KOPT-K1 (cell line): Measurements from ENCODE around the gene CHKB.
"Not testable (repeated sequence)": the region's sequence is repeated elsewhere in the genome, so short reads cannot be mapped to it uniquely, and the experiment has no call there.

Experiments
- H3K27ac ChIP-seq: fragments of 200-600 bp; sonication (generic); 2 replicates; pipeline ENCODE4 v1.5.1; 2016; ENCODE audit warnings: antibody characterized with exemption, mild to moderate bottlenecking, low read depth, low read length; ENCODE audit not compliant: poor library complexity, severe bottlenecking
- H3K36me3 ChIP-seq: fragments of 200-600 bp; sonication (generic); 2 replicates; pipeline ENCODE4 v1.5.1; 2017; ENCODE audit warnings: antibody characterized with exemption, mild to moderate bottlenecking, low read length, moderate library complexity; ENCODE audit not compliant: insufficient read depth
- H3K9me3 ChIP-seq: fragments of 200-600 bp; sonication (generic); 2 replicates; pipeline ENCODE4 v1.5.1; 2017; ENCODE audit warnings: antibody characterized with exemption, low read length, mild to moderate bottlenecking; ENCODE audit not compliant: insufficient read depth, poor library complexity, severe bottlenecking

The CHKB gene

GRCh38 chr22:50620593-50621355 is 38.1 kb upstream of the CHKB start:
- no peaks in the 10 kb centered on the region for H3K9me3 ChIP-seq
- peak overlapping the region; percentile 44 for H3K27ac ChIP-seq
- H3K36me3 ChIP-seq, result no peaks in the 10 kb centered on the region

- H3K9me3 ChIP-seq, H3K27ac ChIP-seq, H3K36me3 ChIP-seq: not testable (repeated sequence)
Measured at GRCh38 chr22:50614296-50614695, 31.6 kb upstream of the CHKB start.

GRCh38 chr22:50613291-50613981 is 30.8 kb upstream of the CHKB start:
- Histone ChIP-seq H3K9me3 (no peaks in the 10 kb centered on the region), H3K36me3 (no peaks in the 10 kb centered on the region), H3K27ac (no peak overlapping the region)

- Histone ChIP-seq H3K27ac (no peak overlapping the region), H3K36me3 (no peaks in the 10 kb centered on the region)
Measured at GRCh38 chr22:50612528-50613221, 30.0 kb upstream of the CHKB start.

GRCh38 chr22:50612168-50612527 is 29.5 kb upstream of the CHKB start:
- no peaks in the 10 kb centered on the region for H3K36me3 ChIP-seq
- H3K27ac ChIP-seq, result no peak overlapping the region
- no peaks in the 10 kb centered on the region for H3K9me3 ChIP-seq

More at GRCh38 chr22:50612528-50613221, 30.0 kb upstream of the CHKB start:
- no peaks in the 10 kb centered on the region for H3K9me3 ChIP-seq

GRCh38 chr22:50611341-50612060 is 28.9 kb upstream of the CHKB start:
- H3K27ac ChIP-seq, result no peak overlapping the region
- no peaks in the 10 kb centered on the region for H3K36me3 ChIP-seq
- H3K9me3 ChIP-seq, result no peaks in the 10 kb centered on the region

- Histone ChIP-seq H3K27ac (no peak overlapping the region), H3K36me3 (no peaks in the 10 kb centered on the region), H3K9me3 (no peaks in the 10 kb centered on the region)
Measured at GRCh38 chr22:50610581-50610980, 27.9 kb upstream of the CHKB start.

GRCh38 chr22:50610041-50610451 is 27.4 kb upstream of the CHKB start:
- H3K27ac ChIP-seq, result no peak overlapping the region
- H3K9me3 ChIP-seq, result no peaks in the 10 kb centered on the region
- H3K36me3 ChIP-seq, result no peaks in the 10 kb centered on the region

GRCh38 chr22:50609599-50609998 is 26.9 kb upstream of the CHKB start:
- Histone ChIP-seq H3K27ac (no peak overlapping the region), H3K36me3 (no peaks in the 10 kb centered on the region), H3K9me3 (no peaks in the 10 kb centered on the region)

GRCh38 chr22:50608996-50609395 is 26.3 kb upstream of the CHKB start:
- Histone ChIP-seq H3K27ac (no peak overlapping the region), H3K9me3 (no peaks in the 10 kb centered on the region), H3K36me3 (no peaks in the 10 kb centered on the region)

- not testable (repeated sequence) for H3K27ac ChIP-seq, H3K9me3 ChIP-seq, H3K36me3 ChIP-seq
Measured at GRCh38 chr22:50608058-50608840, 25.6 kb upstream of the CHKB start.

GRCh38 chr22:50607659-50608020 is 25.0 kb upstream of the CHKB start:
- Histone ChIP-seq H3K36me3 (no peaks in the 10 kb centered on the region), H3K27ac (no peak overlapping the region), H3K9me3 (no peaks in the 10 kb centered on the region)

GRCh38 chr22:50606946-50607658 is 24.5 kb upstream of the CHKB start:
- Histone ChIP-seq H3K36me3 (no peaks in the 10 kb centered on the region), H3K27ac (no peak overlapping the region), H3K9me3 (no peaks in the 10 kb centered on the region)
